Measurements from ENCODE around the gene SEC22A.

GRCh38 chr3:123258359-123258758, 56.6 kb downstream of the SEC22A start:
- no peak for TF ChIP-seq POLR2A (IDR thresholded peaks at IDR 0.05)
- TF ChIP-seq, protein P1, sequence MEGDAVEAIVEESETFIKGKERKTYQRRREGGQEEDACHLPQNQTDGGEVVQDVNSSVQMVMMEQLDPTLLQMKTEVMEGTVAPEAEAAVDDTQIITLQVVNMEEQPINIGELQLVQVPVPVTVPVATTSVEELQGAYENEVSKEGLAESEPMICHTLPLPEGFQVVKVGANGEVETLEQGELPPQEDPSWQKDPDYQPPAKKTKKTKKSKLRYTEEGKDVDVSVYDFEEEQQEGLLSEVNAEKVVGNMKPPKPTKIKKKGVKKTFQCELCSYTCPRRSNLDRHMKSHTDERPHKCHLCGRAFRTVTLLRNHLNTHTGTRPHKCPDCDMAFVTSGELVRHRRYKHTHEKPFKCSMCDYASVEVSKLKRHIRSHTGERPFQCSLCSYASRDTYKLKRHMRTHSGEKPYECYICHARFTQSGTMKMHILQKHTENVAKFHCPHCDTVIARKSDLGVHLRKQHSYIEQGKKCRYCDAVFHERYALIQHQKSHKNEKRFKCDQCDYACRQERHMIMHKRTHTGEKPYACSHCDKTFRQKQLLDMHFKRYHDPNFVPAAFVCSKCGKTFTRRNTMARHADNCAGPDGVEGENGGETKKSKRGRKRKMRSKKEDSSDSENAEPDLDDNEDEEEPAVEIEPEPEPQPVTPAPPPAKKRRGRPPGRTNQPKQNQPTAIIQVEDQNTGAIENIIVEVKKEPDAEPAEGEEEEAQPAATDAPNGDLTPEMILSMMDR (IDR thresholded peaks at IDR 0.05): no peak
- TF ChIP-seq POLR2AphosphoS5 (IDR thresholded peaks at IDR 0.05): no peak

All from prostate gland (tissue), 2 donors.